NCI-H1048 (cell line): ENCODE measurements around the gene EVL.

Source experiments
- DNase-seq: peaks from one replicate; lab custom pipeline; 2025; lab: John Stamatoyannopoulos, UW

EVL gene

GRCh38 chr14:100066962-100067361 is 1.7 kb downstream of the EVL start:
- no peak for DNase-seq

DNA sequence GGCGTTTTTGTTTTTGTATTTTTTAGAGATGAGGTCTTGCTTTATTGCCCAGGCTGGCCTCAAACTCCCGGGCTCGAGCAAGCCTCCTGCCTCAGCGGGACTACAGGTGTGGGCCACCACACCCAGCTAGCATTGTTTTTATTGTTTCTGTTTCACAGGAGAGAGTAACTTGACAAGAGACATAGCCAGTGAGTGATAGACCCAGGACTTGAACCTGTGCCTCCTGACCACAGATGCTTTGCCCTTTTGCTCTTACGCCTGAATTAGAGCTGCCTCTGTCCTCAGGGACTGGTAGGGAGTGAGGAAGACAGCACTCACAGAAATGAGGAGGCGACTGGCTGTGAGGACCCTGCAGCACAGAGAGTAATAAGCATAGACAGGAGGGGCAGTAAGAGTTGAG is 2.3 kb downstream of the EVL start:
- DNase-seq: no peak

DNA sequence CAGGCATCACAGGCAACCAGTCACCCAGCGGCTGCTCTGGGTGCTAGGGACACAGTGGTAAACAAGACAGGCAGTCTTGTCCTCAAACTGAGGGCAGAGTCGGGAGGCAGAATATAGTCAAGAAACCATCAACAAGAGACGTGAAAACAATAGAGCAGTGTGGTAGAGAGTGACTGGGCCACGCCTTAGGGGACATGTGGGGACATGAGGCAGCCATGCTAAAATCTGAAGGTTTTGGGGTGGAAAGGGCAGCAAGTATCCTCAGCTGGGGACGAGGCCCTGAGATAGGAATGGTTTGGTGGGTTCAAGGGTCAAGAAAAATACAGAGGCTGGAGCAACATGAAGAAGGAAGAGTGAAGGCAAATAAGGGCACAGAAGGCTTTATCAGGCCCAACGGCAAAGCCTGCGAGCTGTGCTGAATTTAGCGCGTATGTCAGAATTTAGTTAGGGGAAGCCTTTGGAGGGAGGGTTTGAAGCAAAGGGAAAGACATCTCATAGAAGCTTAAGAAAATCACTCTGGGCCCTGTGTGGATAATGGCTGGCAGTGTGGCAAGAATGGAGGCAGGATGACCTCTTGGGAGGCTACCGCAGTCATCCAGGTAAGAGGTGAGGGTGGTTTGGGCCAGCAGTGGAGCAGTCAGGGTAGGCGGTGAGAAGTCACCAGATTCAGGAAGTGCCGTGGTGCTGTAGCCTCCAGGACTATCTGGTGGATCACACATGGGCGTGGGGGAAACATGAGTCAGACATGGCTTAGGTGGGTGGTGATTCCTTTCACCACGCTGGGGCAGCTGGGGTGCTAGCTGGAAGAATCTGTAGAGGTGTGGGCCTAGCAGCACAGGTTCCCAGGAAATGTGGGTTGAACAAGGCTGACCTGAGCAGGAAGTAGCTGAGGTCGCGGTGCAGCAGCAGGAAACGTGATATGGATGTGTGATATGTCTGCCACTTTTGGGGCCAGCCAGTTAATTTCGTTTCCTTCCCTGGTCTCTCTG is 3.0 kb downstream of the EVL start:
- DNase-seq: no peak

GRCh38 chr14:100069161-100069800 is 4.1 kb downstream of the EVL start:
- DNase-seq: no peak

DNA sequence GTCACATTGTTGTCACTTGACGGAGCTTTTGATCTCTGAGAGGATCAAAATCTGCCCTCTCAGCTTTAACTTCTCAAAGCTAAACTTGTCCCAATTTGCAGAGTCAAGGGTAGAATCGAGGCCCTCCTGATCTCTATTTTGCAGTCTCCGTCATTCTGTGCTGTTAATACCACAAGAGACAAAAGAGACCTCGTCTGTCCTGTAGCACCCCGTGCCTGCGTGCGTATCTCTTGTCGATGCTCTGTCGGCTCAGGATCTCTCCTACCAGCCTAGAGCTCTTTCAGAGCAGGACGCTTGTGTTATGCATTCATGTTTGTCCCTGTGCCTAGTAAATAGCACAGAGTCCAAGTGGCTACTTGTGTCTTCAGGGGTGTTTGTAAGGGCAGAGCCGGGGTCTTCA is 5.1 kb downstream of the EVL start:
- no peak for DNase-seq

- no peak for DNase-seq
Observed at GRCh38 chr14:100071545-100071944, 6.3 kb downstream of the EVL start.

GRCh38 chr14:100072783-100073346 is 7.6 kb downstream of the EVL start:
- no peak for DNase-seq

- no peak for DNase-seq
Observed at GRCh38 chr14:100073576-100074430, 8.6 kb downstream of the EVL start.

GRCh38 chr14:100074431-100075100 is 9.3 kb downstream of the EVL start:
- no peak for DNase-seq

- DNase-seq: no peak
Observed at GRCh38 chr14:100075681-100076080, 10.5 kb downstream of the EVL start.

DNA sequence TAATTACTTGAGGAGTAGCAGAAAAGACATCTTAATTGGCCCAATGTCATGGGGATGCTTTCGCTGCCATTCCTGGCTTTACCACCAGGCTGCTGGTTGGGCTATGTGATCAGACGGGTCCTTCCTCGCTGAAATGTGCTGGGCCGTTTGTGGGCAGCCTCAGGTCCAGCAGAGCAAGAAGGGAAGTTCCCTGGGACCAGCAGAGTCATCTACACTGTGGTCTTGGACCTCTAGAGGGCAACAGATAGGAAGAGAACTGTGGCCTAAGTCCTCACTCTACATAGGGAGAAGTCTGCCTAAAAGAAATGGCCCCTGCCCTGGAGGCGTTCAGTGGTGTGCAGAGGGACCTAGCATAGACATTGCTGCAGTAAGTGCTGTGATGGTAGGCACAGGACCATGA is 10.9 kb downstream of the EVL start:
- DNase-seq: no peak

DNA sequence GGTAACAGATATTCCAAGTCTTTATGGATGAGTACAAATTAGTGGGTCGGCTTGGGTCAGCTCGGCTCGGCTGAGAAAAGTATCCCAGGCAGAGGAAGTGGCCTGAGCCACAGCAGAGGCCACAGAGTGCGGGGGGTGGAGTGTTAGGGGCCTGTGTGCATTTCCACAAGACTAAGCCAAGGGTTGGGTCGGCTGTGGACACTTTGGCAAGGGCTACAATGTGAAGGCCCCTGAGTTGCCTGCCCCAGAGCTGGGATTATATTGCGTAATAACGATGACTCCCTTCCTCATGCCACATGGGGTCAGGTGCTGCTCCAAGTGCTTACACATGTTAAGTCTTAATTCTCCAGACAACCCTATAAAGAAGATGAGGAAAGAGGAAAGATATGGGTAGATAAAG is 11.4 kb downstream of the EVL start:
- no peak for DNase-seq

GRCh38 chr14:100077441-100077840 is 12.2 kb downstream of the EVL start:
- DNase-seq: no peak

- DNase-seq: no peak
Observed at GRCh38 chr14:100078216-100078803, 13.1 kb downstream of the EVL start.

- DNase-seq: no peak
Observed at GRCh38 chr14:100078997-100079725, 13.9 kb downstream of the EVL start.

DNA sequence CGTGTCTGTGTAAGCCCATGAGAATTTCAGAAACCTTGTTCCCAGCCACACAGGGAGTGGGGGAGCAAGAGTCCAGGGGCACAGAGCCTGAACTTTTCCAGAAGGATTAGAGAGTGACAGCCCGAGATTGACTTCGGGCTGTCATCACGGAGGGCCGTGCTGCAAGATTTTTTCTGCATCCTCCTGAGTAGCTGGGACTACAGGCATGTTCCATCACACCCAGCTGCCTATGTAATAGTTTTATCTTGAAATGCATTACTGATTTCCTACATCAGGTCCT is 14.4 kb downstream of the EVL start:
- no peak for DNase-seq

- DNase-seq: no peak
Observed at GRCh38 chr14:100080206-100080605, 15.0 kb downstream of the EVL start.

- DNase-seq: no peak
Observed at GRCh38 chr14:100081997-100082625, 16.9 kb downstream of the EVL start.

- no peak for DNase-seq
Observed at GRCh38 chr14:100082723-100083122, 17.5 kb downstream of the EVL start.

GRCh38 chr14:100083706-100084105 is 18.5 kb downstream of the EVL start:
- DNase-seq: no peak
